Liver (tissue), 3 donors: ENCODE data around the gene KMT5C.

Experiments
- CTCF ChIP-seq: fragments of 150-350 bp; IDR thresholded peaks from 2 replicates; pipeline ENCODE4 v1.5.1; 2017; ENCODE audit warnings: improper control_type of control experiment, low read depth, low read length; ENCODE audit not compliant: missing input control
- GABPA ChIP-seq, 2 donors: IDR thresholded peaks in 1 of 2; conservative IDR thresholded peaks in 1 of 2; 2 replicates each; pipeline ENCODE4 v1.6.1; 2016; ENCODE audit warnings: antibody characterized with exemption in 2 of 2, mild to moderate bottlenecking in 1 of 2, moderate library complexity in 1 of 2
- SP1 ChIP-seq: IDR thresholded peaks from 2 replicates; pipeline ENCODE4 v1.6.1; 2018; ENCODE audit warnings: antibody characterized with exemption, mild to moderate bottlenecking
- TAF1 ChIP-seq: conservative IDR thresholded peaks from 2 replicates; pipeline ENCODE4 v1.6.1; 2016; ENCODE audit warnings: antibody characterized with exemption, mild to moderate bottlenecking
- donor health status: healthy.
- donor health status: healthy.

- TF ChIP-seq SP1 (no peak), CTCF (no peak), GABPA (IDR thresholded peaks at IDR 0.05 in 1 of 2, conservative IDR thresholded peaks at IDR 0.05 in 1 of 2) (no peak), TAF1 (no peak)
Measured at GRCh38 chr19:55324662-55325061, 15.0 kb upstream of the KMT5C start.
